Liver (tissue), 9 donors: ENCODE measurements around the gene NOX3. TPM values are rescaled to one million over a fixed set of nuclear protein-coding genes. Genes with fewer than 3 reads are reported as not detected.

Source experiments
- DNase-seq: peaks from one replicate; pipeline ENCODE4 v3.0.0-alpha.2; 2017; ENCODE audit warnings: low spot score
- H3K27ac ChIP-seq, 2 donors: one replicate each; pipeline ENCODE4 v1.7.0; 2013; ENCODE audit warnings: inconsistent platforms in 2 of 2, low read length in 2 of 2, control low read depth in 1 of 2, low read depth in 1 of 2, mild to moderate bottlenecking in 1 of 2
- H3K27me3 ChIP-seq, 4 donors: one replicate each; pipeline versions ENCODE4 v1.6.1 to v1.7.0; 2013; ENCODE audit warnings: low read length in 3 of 4, inconsistent platforms in 1 of 4, mild to moderate bottlenecking in 1 of 4, moderate library complexity in 1 of 4; ENCODE audit not compliant: control insufficient read depth in 4 of 4, insufficient read depth in 4 of 4
- H3K36me3 ChIP-seq, 4 donors: one replicate each; pipeline versions ENCODE4 v1.6.1 to v1.7.0; 2013; ENCODE audit warnings: low read length in 3 of 4, mild to moderate bottlenecking in 3 of 4, low read depth in 1 of 4, moderate library complexity in 1 of 4; ENCODE audit not compliant: control insufficient read depth in 4 of 4, insufficient read depth in 3 of 4
- H3K4me1 ChIP-seq, 4 donors: one replicate each; pipeline versions ENCODE4 v1.6.1 to v1.7.0; 2013; ENCODE audit warnings: low read length in 3 of 4, mild to moderate bottlenecking in 3 of 4, moderate library complexity in 1 of 4; ENCODE audit not compliant: control insufficient read depth in 4 of 4, insufficient read depth in 4 of 4
- H3K4me3 ChIP-seq, 3 donors: one replicate each; pipeline versions ENCODE4 v1.6.1 to v1.7.0; 2013; ENCODE audit warnings: low read length in 3 of 3, control low read depth in 1 of 3, low read depth in 1 of 3, mild to moderate bottlenecking in 1 of 3
- H3K9ac ChIP-seq, 2 donors: one replicate each; pipeline ENCODE4 v1.7.0; 2013; ENCODE audit warnings: low read length in 2 of 2, mild to moderate bottlenecking in 2 of 2, moderate library complexity in 2 of 2, control low read depth in 1 of 2, low read depth in 1 of 2
- H3K9me3 ChIP-seq, 4 donors: one replicate each; pipeline versions ENCODE4 v1.6.1 to v1.7.0; 2013; ENCODE audit warnings: low read length in 3 of 4; ENCODE audit not compliant: control insufficient read depth in 4 of 4
- EGR1 ChIP-seq, 2 donors: IDR thresholded peaks; 2 replicates each; pipeline ENCODE4 v1.6.1; 2016 to 2018; ENCODE audit warnings: antibody characterized with exemption in 2 of 2, low read depth in 2 of 2
- FOXA1 ChIP-seq: IDR thresholded peaks from 2 replicates; pipeline ENCODE4 v1.6.1; 2016; ENCODE audit warnings: antibody characterized with exemption
- FOXA2 ChIP-seq: IDR thresholded peaks from 2 replicates; pipeline ENCODE4 v1.6.1; 2016; ENCODE audit warnings: antibody characterized with exemption
- GABPA ChIP-seq, 2 donors: IDR thresholded peaks in 1 of 2; conservative IDR thresholded peaks in 1 of 2; 2 replicates each; pipeline ENCODE4 v1.6.1; 2016; ENCODE audit warnings: antibody characterized with exemption in 2 of 2, mild to moderate bottlenecking in 1 of 2, moderate library complexity in 1 of 2
- HNF4A ChIP-seq, 2 donors: conservative IDR thresholded peaks; 2 replicates each; pipeline ENCODE4 v1.6.1; 2016; ENCODE audit warnings: antibody characterized with exemption in 2 of 2, mild to moderate bottlenecking in 2 of 2
- HNF4G ChIP-seq: IDR thresholded peaks from 2 replicates; pipeline ENCODE4 v1.6.1; 2016; ENCODE audit warnings: antibody characterized with exemption
- JUND ChIP-seq, 2 donors: IDR thresholded peaks; 2 replicates each; pipeline ENCODE4 v1.6.1; 2016; ENCODE audit warnings: antibody characterized with exemption in 2 of 2
- MAX ChIP-seq: IDR thresholded peaks from 2 replicates; pipeline ENCODE4 v1.6.1; 2016; ENCODE audit warnings: antibody characterized with exemption
- NR2F2 ChIP-seq: IDR thresholded peaks from 2 replicates; pipeline ENCODE4 v1.6.1; 2016; ENCODE audit warnings: antibody characterized with exemption
- RAD21 ChIP-seq, 2 donors: IDR thresholded peaks; 2 replicates each; pipeline ENCODE4 v1.6.1; 2016; ENCODE audit warnings: antibody characterized with exemption in 2 of 2, mild to moderate bottlenecking in 2 of 2
- RXRA ChIP-seq, 2 donors: IDR thresholded peaks; 2 replicates each; pipeline ENCODE4 v1.6.1; 2017 to 2018; ENCODE audit warnings: antibody characterized with exemption in 2 of 2, mild to moderate bottlenecking in 1 of 2
- SP1 ChIP-seq: IDR thresholded peaks from 2 replicates; pipeline ENCODE4 v1.6.1; 2018; ENCODE audit warnings: antibody characterized with exemption, mild to moderate bottlenecking
- TAF1 ChIP-seq: conservative IDR thresholded peaks from 2 replicates; pipeline ENCODE4 v1.6.1; 2016; ENCODE audit warnings: antibody characterized with exemption, mild to moderate bottlenecking
- YY1 ChIP-seq: IDR thresholded peaks from 2 replicates; pipeline ENCODE4 v1.6.1; 2016; ENCODE audit warnings: antibody characterized with exemption, mild to moderate bottlenecking
- WGBS: extraction: QIAGEN DNeasy Blood & Tissue Kit; methylation state at CpG from one replicate; pipeline ENCODE4 v1.1.7; 2013; 5-methylcytosine and 5-hydroxymethylcytosine counted together
- polyA plus RNA-seq, 2 donors: library from polyadenylated mRNA; stranded (reverse) in 1 of 2; unstranded in 1 of 2; fragments of 200-250 nt in 1 of 2; fragments of >200 nt in 1 of 2; fragmentation: Nextera tagmentation in 1 of 2; extraction: Ambion mirVana in 1 of 2; gene quantifications; one replicate each; pipeline versions ENCODE4 v1.2.1 to v1.2.3, GENCODE V29; 2013 to 2015
- total RNA-seq, 2 donors: library from RNA; depleted of rRNA; stranded (reverse); fragments of >200 nt; gene quantifications; one replicate each; pipeline ENCODE4 v1.2.3, GENCODE V29; 2014
- TF ChIP-seq, protein P1 (sequence below): IDR thresholded peaks from 2 replicates; pipeline ENCODE4 v1.6.1; 2016; ENCODE audit warnings: antibody characterized with exemption
- TF ChIP-seq, protein P2 (sequence below): IDR thresholded peaks from 2 replicates; pipeline ENCODE4 v1.6.1; 2016; ENCODE audit warnings: antibody characterized with exemption, mild to moderate bottlenecking
- TF ChIP-seq, protein P3 (sequence below): fragments of 150-350 bp; IDR thresholded peaks from 2 replicates; pipeline ENCODE4 v1.5.1; 2017; ENCODE audit warnings: improper control_type of control experiment, low read depth, low read length; ENCODE audit not compliant: missing input control
- TF ChIP-seq, protein P4 (sequence below): IDR thresholded peaks from 2 replicates; pipeline ENCODE4 v1.6.1; 2016; ENCODE audit warnings: antibody characterized with exemption
- donor health status: healthy.
- donor health status: healthy.
- donor health status: healthy.
- donor health status: healthy.
- donor health status: healthy.

NOX3 gene
- total and polyA plus RNA-seq, 4 donors, result not detected

DNA sequence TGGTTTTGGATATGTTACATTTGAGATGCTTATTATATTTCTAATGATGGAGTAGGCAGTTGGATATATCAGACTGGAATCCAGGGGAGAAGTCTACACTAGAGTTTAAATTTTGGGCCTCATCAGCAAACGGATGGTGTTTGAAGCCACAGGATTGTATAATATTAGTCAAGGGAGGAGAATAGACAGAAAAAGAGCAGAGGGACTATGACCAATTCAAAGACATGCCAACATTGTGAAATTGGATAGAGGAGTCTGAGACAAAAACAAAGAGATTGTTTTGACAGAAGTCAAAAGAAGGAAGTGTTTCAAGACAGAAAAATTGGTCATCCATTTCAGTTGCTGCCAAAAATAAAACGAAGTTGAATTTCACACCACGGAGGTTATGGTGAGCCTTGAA lies 66.5 kb downstream of the NOX3 start:
- H3K4me3 ChIP-seq, result no peak overlapping the region
- H3K9ac ChIP-seq, result no peak overlapping the region
- no peak overlapping the region for H3K27ac ChIP-seq
- no peak for DNase-seq
- no peaks in the 10 kb centered on the region for H3K4me1 ChIP-seq
- H3K36me3 ChIP-seq, result no peaks in the 10 kb centered on the region
- no peaks in the 10 kb centered on the region for H3K9me3 ChIP-seq
- no peaks in the 10 kb centered on the region for H3K27me3 ChIP-seq
- TF ChIP-seq YY1 (no peak), HNF4G (no peak), SP1 (no peak), HNF4A (conservative IDR thresholded peaks at IDR 0.05) (no peak), FOXA2 (no peak), RXRA (IDR thresholded peaks at IDR 0.05) (no peak), JUND (IDR thresholded peaks at IDR 0.05) (no peak), FOXA1 (no peak), MAX (no peak), NR2F2 (no peak), RAD21 (IDR thresholded peaks at IDR 0.05) (no peak), GABPA (IDR thresholded peaks at IDR 0.05 in 1 of 2, conservative IDR thresholded peaks at IDR 0.05 in 1 of 2) (no peak), TAF1 (no peak), EGR1 (IDR thresholded peaks at IDR 0.05; ENCODE audit: low read depth in 2 of 2) (no peak)
- TF ChIP-seq, protein P1, sequence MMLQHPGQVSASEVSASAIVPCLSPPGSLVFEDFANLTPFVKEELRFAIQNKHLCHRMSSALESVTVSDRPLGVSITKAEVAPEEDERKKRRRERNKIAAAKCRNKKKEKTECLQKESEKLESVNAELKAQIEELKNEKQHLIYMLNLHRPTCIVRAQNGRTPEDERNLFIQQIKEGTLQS, result no peak
- TF ChIP-seq, protein P2, sequence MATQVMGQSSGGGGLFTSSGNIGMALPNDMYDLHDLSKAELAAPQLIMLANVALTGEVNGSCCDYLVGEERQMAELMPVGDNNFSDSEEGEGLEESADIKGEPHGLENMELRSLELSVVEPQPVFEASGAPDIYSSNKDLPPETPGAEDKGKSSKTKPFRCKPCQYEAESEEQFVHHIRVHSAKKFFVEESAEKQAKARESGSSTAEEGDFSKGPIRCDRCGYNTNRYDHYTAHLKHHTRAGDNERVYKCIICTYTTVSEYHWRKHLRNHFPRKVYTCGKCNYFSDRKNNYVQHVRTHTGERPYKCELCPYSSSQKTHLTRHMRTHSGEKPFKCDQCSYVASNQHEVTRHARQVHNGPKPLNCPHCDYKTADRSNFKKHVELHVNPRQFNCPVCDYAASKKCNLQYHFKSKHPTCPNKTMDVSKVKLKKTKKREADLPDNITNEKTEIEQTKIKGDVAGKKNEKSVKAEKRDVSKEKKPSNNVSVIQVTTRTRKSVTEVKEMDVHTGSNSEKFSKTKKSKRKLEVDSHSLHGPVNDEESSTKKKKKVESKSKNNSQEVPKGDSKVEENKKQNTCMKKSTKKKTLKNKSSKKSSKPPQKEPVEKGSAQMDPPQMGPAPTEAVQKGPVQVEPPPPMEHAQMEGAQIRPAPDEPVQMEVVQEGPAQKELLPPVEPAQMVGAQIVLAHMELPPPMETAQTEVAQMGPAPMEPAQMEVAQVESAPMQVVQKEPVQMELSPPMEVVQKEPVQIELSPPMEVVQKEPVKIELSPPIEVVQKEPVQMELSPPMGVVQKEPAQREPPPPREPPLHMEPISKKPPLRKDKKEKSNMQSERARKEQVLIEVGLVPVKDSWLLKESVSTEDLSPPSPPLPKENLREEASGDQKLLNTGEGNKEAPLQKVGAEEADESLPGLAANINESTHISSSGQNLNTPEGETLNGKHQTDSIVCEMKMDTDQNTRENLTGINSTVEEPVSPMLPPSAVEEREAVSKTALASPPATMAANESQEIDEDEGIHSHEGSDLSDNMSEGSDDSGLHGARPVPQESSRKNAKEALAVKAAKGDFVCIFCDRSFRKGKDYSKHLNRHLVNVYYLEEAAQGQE, result no peak
- TF ChIP-seq, protein P3, sequence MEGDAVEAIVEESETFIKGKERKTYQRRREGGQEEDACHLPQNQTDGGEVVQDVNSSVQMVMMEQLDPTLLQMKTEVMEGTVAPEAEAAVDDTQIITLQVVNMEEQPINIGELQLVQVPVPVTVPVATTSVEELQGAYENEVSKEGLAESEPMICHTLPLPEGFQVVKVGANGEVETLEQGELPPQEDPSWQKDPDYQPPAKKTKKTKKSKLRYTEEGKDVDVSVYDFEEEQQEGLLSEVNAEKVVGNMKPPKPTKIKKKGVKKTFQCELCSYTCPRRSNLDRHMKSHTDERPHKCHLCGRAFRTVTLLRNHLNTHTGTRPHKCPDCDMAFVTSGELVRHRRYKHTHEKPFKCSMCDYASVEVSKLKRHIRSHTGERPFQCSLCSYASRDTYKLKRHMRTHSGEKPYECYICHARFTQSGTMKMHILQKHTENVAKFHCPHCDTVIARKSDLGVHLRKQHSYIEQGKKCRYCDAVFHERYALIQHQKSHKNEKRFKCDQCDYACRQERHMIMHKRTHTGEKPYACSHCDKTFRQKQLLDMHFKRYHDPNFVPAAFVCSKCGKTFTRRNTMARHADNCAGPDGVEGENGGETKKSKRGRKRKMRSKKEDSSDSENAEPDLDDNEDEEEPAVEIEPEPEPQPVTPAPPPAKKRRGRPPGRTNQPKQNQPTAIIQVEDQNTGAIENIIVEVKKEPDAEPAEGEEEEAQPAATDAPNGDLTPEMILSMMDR, result no peak
- TF ChIP-seq, protein P4, sequence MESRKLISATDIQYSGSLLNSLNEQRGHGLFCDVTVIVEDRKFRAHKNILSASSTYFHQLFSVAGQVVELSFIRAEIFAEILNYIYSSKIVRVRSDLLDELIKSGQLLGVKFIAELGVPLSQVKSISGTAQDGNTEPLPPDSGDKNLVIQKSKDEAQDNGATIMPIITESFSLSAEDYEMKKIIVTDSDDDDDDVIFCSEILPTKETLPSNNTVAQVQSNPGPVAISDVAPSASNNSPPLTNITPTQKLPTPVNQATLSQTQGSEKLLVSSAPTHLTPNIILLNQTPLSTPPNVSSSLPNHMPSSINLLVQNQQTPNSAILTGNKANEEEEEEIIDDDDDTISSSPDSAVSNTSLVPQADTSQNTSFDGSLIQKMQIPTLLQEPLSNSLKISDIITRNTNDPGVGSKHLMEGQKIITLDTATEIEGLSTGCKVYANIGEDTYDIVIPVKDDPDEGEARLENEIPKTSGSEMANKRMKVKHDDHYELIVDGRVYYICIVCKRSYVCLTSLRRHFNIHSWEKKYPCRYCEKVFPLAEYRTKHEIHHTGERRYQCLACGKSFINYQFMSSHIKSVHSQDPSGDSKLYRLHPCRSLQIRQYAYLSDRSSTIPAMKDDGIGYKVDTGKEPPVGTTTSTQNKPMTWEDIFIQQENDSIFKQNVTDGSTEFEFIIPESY, result no peak
- WGBS, result 72% methylated on average over 3 of the region's 3 CpGs

GRCh38 chr6:155388591-155388990 lies 67.0 kb downstream of the NOX3 start:
- no peaks in the 10 kb centered on the region for H3K27me3 ChIP-seq
- no peaks in the 10 kb centered on the region for H3K9me3 ChIP-seq
- no peaks in the 10 kb centered on the region for H3K4me1 ChIP-seq
- TF ChIP-seq HNF4G, result no peak
- no peak for TF ChIP-seq MAX
- no peak for TF ChIP-seq HNF4A (conservative IDR thresholded peaks at IDR 0.05)
- no peak for DNase-seq
- H3K9ac ChIP-seq, result no peak overlapping the region
- H3K4me3 ChIP-seq, result no peak overlapping the region
- no peaks in the 10 kb centered on the region for H3K36me3 ChIP-seq
- no peak overlapping the region for H3K27ac ChIP-seq
